Measurements from ENCODE around the gene EIF4EBP3. TPM values are rescaled to one million over a fixed set of nuclear protein-coding genes. Genes with fewer than 3 reads are reported as not detected.

Gene EIF4EBP3
- total and polyA plus RNA-seq, 2 donors (not counting 1 experiment from before 2014, with no cell fraction given): 15.0 to 18.2 TPM

DNA sequence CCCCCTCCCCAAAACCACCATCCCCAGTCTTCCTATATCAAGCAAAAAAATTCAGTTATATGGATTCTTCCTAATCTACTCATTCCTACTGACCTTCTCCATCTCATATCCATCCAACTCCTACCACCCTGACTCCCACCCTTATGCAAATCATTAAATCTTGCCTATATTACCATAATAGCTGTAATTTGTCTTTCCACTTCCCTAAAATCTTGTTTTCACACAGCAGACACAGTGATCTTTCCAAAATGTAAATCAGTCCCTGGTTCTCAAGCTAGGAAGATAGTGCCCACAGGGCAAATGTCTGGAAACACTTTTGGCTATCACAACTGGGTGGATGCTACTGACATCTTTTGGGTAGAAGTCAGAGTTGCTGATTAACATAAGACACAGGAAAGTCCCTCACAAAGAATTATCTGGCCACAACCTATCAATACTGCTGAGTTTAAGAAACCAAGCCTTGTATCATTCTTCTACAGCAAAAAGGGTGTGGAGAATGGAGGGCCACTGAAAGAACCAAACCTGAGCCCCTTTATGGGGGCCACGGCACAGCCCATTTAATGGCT is 8.4 kb downstream of the EIF4EBP3 start:
- no peaks in the 10 kb centered on the region for H3K9me3 Mint-ChIP-seq (ENCODE audit: insufficient read depth)
- ChIA-PET CTCF (no interaction called here), POLR2A (no interaction called here)
- H2AFZ ChIP-seq (ENCODE audit: insufficient read depth, low read depth, low read length, poor library complexity, severe bottlenecking): no peak overlapping the region
- H3K9me3 ChIP-seq (ENCODE audit: control extremely low read depth in 1 of 3, control insufficient read depth in 2 of 3, insufficient read depth in 1 of 3, low read length in 2 of 3): no peaks in the 10 kb centered on the region
- H3K4me3 ChIP-seq (ENCODE audit: control extremely low read depth in 1 of 5, extremely low read depth in 1 of 5, insufficient read depth in 1 of 5, low read depth in 2 of 5, low read length in 4 of 5): peak overlapping the region in 3 of 5 experiments; percentile 62 to 78 (median 74)
- no peak for TF ChIP-seq EZH2 (IDR thresholded peaks at IDR 0.05; ENCODE audit: borderline replicate concordance, insufficient read depth, low read depth, low read length, poor library complexity, severe bottlenecking)
- TF ChIP-seq, protein P1, sequence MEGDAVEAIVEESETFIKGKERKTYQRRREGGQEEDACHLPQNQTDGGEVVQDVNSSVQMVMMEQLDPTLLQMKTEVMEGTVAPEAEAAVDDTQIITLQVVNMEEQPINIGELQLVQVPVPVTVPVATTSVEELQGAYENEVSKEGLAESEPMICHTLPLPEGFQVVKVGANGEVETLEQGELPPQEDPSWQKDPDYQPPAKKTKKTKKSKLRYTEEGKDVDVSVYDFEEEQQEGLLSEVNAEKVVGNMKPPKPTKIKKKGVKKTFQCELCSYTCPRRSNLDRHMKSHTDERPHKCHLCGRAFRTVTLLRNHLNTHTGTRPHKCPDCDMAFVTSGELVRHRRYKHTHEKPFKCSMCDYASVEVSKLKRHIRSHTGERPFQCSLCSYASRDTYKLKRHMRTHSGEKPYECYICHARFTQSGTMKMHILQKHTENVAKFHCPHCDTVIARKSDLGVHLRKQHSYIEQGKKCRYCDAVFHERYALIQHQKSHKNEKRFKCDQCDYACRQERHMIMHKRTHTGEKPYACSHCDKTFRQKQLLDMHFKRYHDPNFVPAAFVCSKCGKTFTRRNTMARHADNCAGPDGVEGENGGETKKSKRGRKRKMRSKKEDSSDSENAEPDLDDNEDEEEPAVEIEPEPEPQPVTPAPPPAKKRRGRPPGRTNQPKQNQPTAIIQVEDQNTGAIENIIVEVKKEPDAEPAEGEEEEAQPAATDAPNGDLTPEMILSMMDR (IDR thresholded peaks at IDR 0.05): no peak
- no peak for ATAC-seq (ENCODE audit: low read depth)
- peaks cover 18 to 28% of the 10 kb centered on the region in 2 donors for H3K4me1 ChIP-seq (ENCODE audit: control insufficient read depth in 2 of 2, insufficient read depth in 2 of 2, low read length in 2 of 2)
- peak overlapping the region; percentile 78 for H3K4me2 ChIP-seq (replicated peaks; ENCODE audit: low read depth, low read length, poor library complexity, severe bottlenecking)
- H3K79me2 ChIP-seq (ENCODE audit: control insufficient read depth, insufficient read depth, low read length): peaks cover 30% of the 10 kb centered on the region
- peaks cover 4% of the 10 kb centered on the region for H4K20me1 ChIP-seq (ENCODE audit: control insufficient read depth, insufficient read depth, low read length, poor library complexity, severe bottlenecking)
- H3K4me1 Mint-ChIP-seq: peaks cover 47% of the 10 kb centered on the region
- WGBS (ENCODE audit: insufficient coverage): no CpG with 5 or more reads among the region's 1 CpG
- peak overlapping the region; percentile 94 for H3K4me3 Mint-ChIP-seq
- no peaks in the 10 kb centered on the region for H3K27me3 ChIP-seq (replicated peaks in 1 of 4; ENCODE audit: control extremely low read depth in 1 of 4, control insufficient read depth in 3 of 4, insufficient read depth in 4 of 4, low read length in 3 of 4)
- H3K9ac ChIP-seq (ENCODE audit: low read length): peak overlapping the region; percentile 90
- H3K27ac ChIP-seq (ENCODE audit: low read length in 2 of 2): peak overlapping the region in 1 of 2 donors; percentile 90
- H3K27ac Mint-ChIP-seq: no peak overlapping the region
- intact Hi-C loops (cut with micrococcal nuclease): loop anchor here (2.0 kb wide), 3 partner anchors 83 to 155 kb away; partner anchors contain the start of genes ANKHD1, TMCO6 and WDR55
- H3K27me3 Mint-ChIP-seq: no peaks in the 10 kb centered on the region
- H3K36me3 ChIP-seq (replicated peaks in 1 of 2; ENCODE audit: control extremely low read depth in 1 of 2, control insufficient read depth in 1 of 2, extremely low read depth in 1 of 2, insufficient read depth in 2 of 2, low read length in 1 of 2): peaks cover 0 to 18% of the 10 kb centered on the region in 2 experiments
- DNase-seq: no peak

DNA sequence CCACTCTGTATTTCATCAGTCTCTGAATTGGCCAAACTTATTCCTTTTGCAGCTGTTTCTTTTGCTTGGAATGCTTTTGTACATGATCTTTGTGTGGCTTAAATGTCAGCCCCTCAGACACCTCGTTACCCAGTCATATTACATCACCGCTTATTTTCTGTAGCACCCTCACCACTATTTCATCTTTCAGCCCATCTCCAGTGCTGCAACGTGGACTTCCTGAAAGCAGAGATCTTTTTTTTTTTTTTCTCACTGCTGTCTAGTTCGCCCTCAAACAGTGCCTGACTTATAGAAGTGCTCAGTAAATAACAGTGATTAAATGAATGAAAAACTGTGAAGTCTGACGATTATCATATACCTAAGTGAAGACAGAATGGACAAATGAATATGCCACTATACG is 9.0 kb downstream of the EIF4EBP3 start:
- intact Hi-C loops (cut with micrococcal nuclease): loop anchor here (2.0 kb wide), 3 partner anchors 82 to 156 kb away; partner anchors contain the start of genes ANKHD1, TMCO6 and WDR55
- no peak for DNase-seq

More for the DNA sequence above, 9.0 kb downstream of the EIF4EBP3 start:
- peaks cover 0 to 17% of the 10 kb centered on the region in 2 experiments for H3K36me3 ChIP-seq (replicated peaks in 1 of 2; ENCODE audit: control extremely low read depth in 1 of 2, control insufficient read depth in 1 of 2, extremely low read depth in 1 of 2, insufficient read depth in 2 of 2, low read length in 1 of 2)
- H3K4me1 ChIP-seq (ENCODE audit: control insufficient read depth in 2 of 2, insufficient read depth in 2 of 2, low read length in 2 of 2): peaks cover 18 to 28% of the 10 kb centered on the region in 2 donors
- H3K27ac ChIP-seq (ENCODE audit: low read length in 2 of 2): peak overlapping the region; percentile 85 to 90
- no peaks in the 10 kb centered on the region for H3K9me3 ChIP-seq (ENCODE audit: control extremely low read depth in 1 of 3, control insufficient read depth in 2 of 3, insufficient read depth in 1 of 3, low read length in 2 of 3)
- no peaks in the 10 kb centered on the region for H3K27me3 ChIP-seq (replicated peaks in 1 of 4; ENCODE audit: control extremely low read depth in 1 of 4, control insufficient read depth in 3 of 4, insufficient read depth in 4 of 4, low read length in 3 of 4)
- ChIA-PET CTCF (interaction anchor here (0.6 to 1.1 kb wide), 2 partner anchors 8 to 20 kb away, joined by 3 to 5 read pairs; no protein-coding TSS in a partner anchor), POLR2A (interaction anchor here (1.1 to 2.5 kb wide), 2 partner anchors 8 to 144 kb away, joined by 4 to 35 read pairs; partner anchors contain the start of genes EIF4EBP3 and ZMAT2)
- H3K9ac ChIP-seq (ENCODE audit: low read length): peak overlapping the region; percentile 90
- H2AFZ ChIP-seq (ENCODE audit: insufficient read depth, low read depth, low read length, poor library complexity, severe bottlenecking): peak overlapping the region; percentile 69
- H3K4me3 ChIP-seq (ENCODE audit: control extremely low read depth in 1 of 5, extremely low read depth in 1 of 5, insufficient read depth in 1 of 5, low read depth in 2 of 5, low read length in 4 of 5): peak overlapping the region; percentile 62 to 90 (median 78)
- H3K4me3 Mint-ChIP-seq: peak overlapping the region; percentile 94
- H3K27ac Mint-ChIP-seq: peak overlapping the region; percentile 93
- H3K4me1 Mint-ChIP-seq: peaks cover 47% of the 10 kb centered on the region
- TF ChIP-seq, protein P1 (IDR thresholded peaks at IDR 0.05): no peak
- TF ChIP-seq EZH2 (IDR thresholded peaks at IDR 0.05; ENCODE audit: borderline replicate concordance, insufficient read depth, low read depth, low read length, poor library complexity, severe bottlenecking): no peak
- 7% methylated on average over 2 of the region's 6 CpGs for WGBS (ENCODE audit: insufficient coverage)
- H3K79me2 ChIP-seq (ENCODE audit: control insufficient read depth, insufficient read depth, low read length): peaks cover 30% of the 10 kb centered on the region
- peak overlapping the region; percentile 78 for H3K4me2 ChIP-seq (replicated peaks; ENCODE audit: low read depth, low read length, poor library complexity, severe bottlenecking)
- H4K20me1 ChIP-seq (ENCODE audit: control insufficient read depth, insufficient read depth, low read length, poor library complexity, severe bottlenecking): peaks cover 4% of the 10 kb centered on the region
- H3K27me3 Mint-ChIP-seq: no peaks in the 10 kb centered on the region
- no peaks in the 10 kb centered on the region for H3K9me3 Mint-ChIP-seq (ENCODE audit: insufficient read depth)
- ATAC-seq (ENCODE audit: low read depth): no peak

All from B cell (primary cell).